RWPE2 (cell line): Measurements from ENCODE around the gene ADAMTS3.
A peak's percentile ranks its signal among the peaks of the same experiment; 100 is the strongest.

Experiments used
- ATAC-seq: fragments of 200-7000 bp; cut with Tn5 transposase; 3 replicates; pipeline ENCODE4 v1.9.1; 2021; ENCODE audit warnings: low read depth
- DNase-seq: peaks from one replicate; pipeline ENCODE4 v3.0.0-alpha.2; 2020; ENCODE audit warnings: low spot score
- H3K27ac ChIP-seq: fragments of 450-650 bp; 2 replicates; pipeline ENCODE4 v1.5.1; 2017; ENCODE audit warnings: mild to moderate bottlenecking; ENCODE audit not compliant: poor library complexity, severe bottlenecking
- H3K27me3 ChIP-seq: fragments of 250-450 bp; sonication (Bioruptor Pico); 2 replicates; pipeline ENCODE4 v1.5.1; 2021; ENCODE audit warnings: mild to moderate bottlenecking, moderate library complexity; ENCODE audit not compliant: insufficient read depth, poor library complexity, severe bottlenecking
- H3K36me3 ChIP-seq: fragments of 250-450 bp; sonication (Bioruptor Pico); 2 replicates; pipeline ENCODE4 v1.5.1; 2020; ENCODE audit warnings: low read depth, mild to moderate bottlenecking, moderate library complexity
- H3K4me1 ChIP-seq: fragments of 250-450 bp; sonication (Bioruptor Pico); 2 replicates; pipeline ENCODE4 v1.5.1; 2021; ENCODE audit warnings: mild to moderate bottlenecking, moderate library complexity; ENCODE audit not compliant: insufficient read depth, poor library complexity, severe bottlenecking
- H3K4me3 ChIP-seq: fragments of 250-450 bp; sonication (Bioruptor Pico); 2 replicates; pipeline ENCODE4 v1.5.1; 2021; ENCODE audit warnings: mild to moderate bottlenecking, moderate library complexity; ENCODE audit not compliant: severe bottlenecking
- H3K9me3 ChIP-seq: fragments of 250-450 bp; sonication (Bioruptor Pico); 2 replicates; pipeline ENCODE4 v1.5.1; 2021; ENCODE audit warnings: mild to moderate bottlenecking, moderate library complexity; ENCODE audit not compliant: severe bottlenecking
- CTCF ChIP-seq: fragments of 450-650 bp; IDR thresholded peaks from one replicate; pipeline ENCODE4 v1.5.1; 2017; ENCODE audit warnings: mild to moderate bottlenecking, moderate library complexity; ENCODE audit not compliant: poor library complexity, severe bottlenecking

The ADAMTS3 gene

GRCh38 chr4:72602396-72603376 is 33.7 kb upstream of the ADAMTS3 start:
- H3K27ac ChIP-seq: no peak overlapping the region
- H3K4me3 ChIP-seq: no peak overlapping the region
- peaks cover 6% of the 10 kb centered on the region for H3K4me1 ChIP-seq
- H3K27me3 ChIP-seq: no peaks in the 10 kb centered on the region
- H3K9me3 ChIP-seq: peaks cover 3% of the 10 kb centered on the region
- ATAC-seq: peak; percentile 40; the same call in 1 of the 3 replicates
- DNase-seq: no peak
- TF ChIP-seq CTCF: no peak
- H3K36me3 ChIP-seq: no peaks in the 10 kb centered on the region

- Histone ChIP-seq H3K4me1 (peaks cover 4% of the 10 kb centered on the region), H3K36me3 (no peaks in the 10 kb centered on the region), H3K27ac (no peak overlapping the region)
These were observed 22.8 kb upstream of the ADAMTS3 start for GRCh38 chr4:72591547-72592454.

GRCh38 chr4:72587334-72587733 is 18.3 kb upstream of the ADAMTS3 start:
- Histone ChIP-seq H3K4me3 (no peak overlapping the region), H3K4me1 (no peaks in the 10 kb centered on the region), H3K36me3 (no peaks in the 10 kb centered on the region), H3K9me3 (no peaks in the 10 kb centered on the region), H3K27ac (no peak overlapping the region), H3K27me3 (no peaks in the 10 kb centered on the region)
- DNase-seq (no peak), ATAC-seq (no peak)
- no peak for TF ChIP-seq CTCF

More at GRCh38 chr4:72591547-72592454, 22.8 kb upstream of the ADAMTS3 start:
- H3K9me3 ChIP-seq: no peaks in the 10 kb centered on the region
- ATAC-seq: no peak
- no peak for DNase-seq
- no peak for TF ChIP-seq CTCF
- no peak overlapping the region for H3K4me3 ChIP-seq
- no peaks in the 10 kb centered on the region for H3K27me3 ChIP-seq

GRCh38 chr4:72582853-72583252 is 13.8 kb upstream of the ADAMTS3 start:
- Histone ChIP-seq H3K4me3 (no peak overlapping the region), H3K9me3 (no peaks in the 10 kb centered on the region), H3K27ac (no peak overlapping the region), H3K4me1 (no peaks in the 10 kb centered on the region), H3K27me3 (peaks cover 2% of the 10 kb centered on the region), H3K36me3 (no peaks in the 10 kb centered on the region)
- no peak for TF ChIP-seq CTCF
- DNase-seq (no peak), ATAC-seq (no peak)
